Muscle layer of duodenum (tissue), 2 donors: ENCODE results near the gene SSH2.

Experiments
- H3K27ac ChIP-seq: one replicate; pipeline ENCODE4 v1.7.0; 2013; ENCODE audit warnings: mild to moderate bottlenecking, low read length
- H3K27me3 ChIP-seq: one replicate; pipeline ENCODE4 v1.7.0; 2013; ENCODE audit warnings: low read depth, mild to moderate bottlenecking, control low read depth, low read length
- H3K36me3 ChIP-seq, 2 donors: one replicate each; pipeline ENCODE4 v1.7.0; 2013; ENCODE audit warnings: low read length in 2 of 2, control low read depth in 1 of 2, mild to moderate bottlenecking in 1 of 2; ENCODE audit not compliant: insufficient read depth in 2 of 2, control insufficient read depth in 1 of 2
- H3K4me1 ChIP-seq, 2 donors: one replicate each; pipeline ENCODE4 v1.7.0; 2013; ENCODE audit warnings: low read length in 2 of 2, mild to moderate bottlenecking in 2 of 2, control low read depth in 1 of 2, moderate library complexity in 1 of 2; ENCODE audit not compliant: insufficient read depth in 2 of 2, control insufficient read depth in 1 of 2
- H3K4me3 ChIP-seq, 2 donors: one replicate each; pipeline ENCODE4 v1.7.0; 2013; ENCODE audit warnings: low read length in 2 of 2, low read depth in 1 of 2, mild to moderate bottlenecking in 1 of 2
- H3K9me3 ChIP-seq, 2 donors: one replicate each; pipeline ENCODE4 v1.7.0; 2013; ENCODE audit warnings: low read length in 2 of 2, control low read depth in 1 of 2, mild to moderate bottlenecking in 1 of 2; ENCODE audit not compliant: control insufficient read depth in 1 of 2
- donor health status: healthy.

The SSH2 gene

GRCh38 chr17:29748400-29748799 is 181.6 kb downstream of the SSH2 start:
- H3K36me3 ChIP-seq: no peaks in the 10 kb centered on the region
- H3K4me3 ChIP-seq: no peak overlapping the region
- no peak overlapping the region for H3K27ac ChIP-seq
- peaks cover 8 to 9% of the 10 kb centered on the region in 2 donors for H3K4me1 ChIP-seq
- no peaks in the 10 kb centered on the region for H3K27me3 ChIP-seq
- no peaks in the 10 kb centered on the region for H3K9me3 ChIP-seq

DNA sequence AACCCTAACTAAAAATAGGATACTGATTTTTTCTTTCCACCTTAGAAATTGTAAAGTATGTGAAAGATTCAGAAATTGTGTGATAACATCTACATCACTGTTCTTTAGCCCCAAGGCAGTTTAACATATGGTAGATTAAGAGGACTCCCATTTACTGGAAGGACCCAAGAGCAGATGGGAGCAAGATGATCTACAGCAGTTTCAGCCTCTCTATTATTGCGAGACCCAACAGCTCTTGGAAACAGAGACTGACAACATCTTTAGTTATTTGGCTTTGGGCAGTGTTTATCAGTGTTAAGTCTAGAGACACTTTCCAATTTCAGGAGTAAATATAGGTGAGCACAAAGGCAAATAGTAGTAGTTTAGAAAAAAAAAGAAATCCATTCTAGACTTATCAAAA is 182.4 kb downstream of the SSH2 start:
- Histone ChIP-seq H3K27me3 (no peaks in the 10 kb centered on the region), H3K27ac (no peak overlapping the region), H3K9me3 (no peaks in the 10 kb centered on the region), H3K36me3 (no peaks in the 10 kb centered on the region), H3K4me1 (peaks cover 8 to 9% of the 10 kb centered on the region in 2 donors), H3K4me3 (no peak overlapping the region)

DNA sequence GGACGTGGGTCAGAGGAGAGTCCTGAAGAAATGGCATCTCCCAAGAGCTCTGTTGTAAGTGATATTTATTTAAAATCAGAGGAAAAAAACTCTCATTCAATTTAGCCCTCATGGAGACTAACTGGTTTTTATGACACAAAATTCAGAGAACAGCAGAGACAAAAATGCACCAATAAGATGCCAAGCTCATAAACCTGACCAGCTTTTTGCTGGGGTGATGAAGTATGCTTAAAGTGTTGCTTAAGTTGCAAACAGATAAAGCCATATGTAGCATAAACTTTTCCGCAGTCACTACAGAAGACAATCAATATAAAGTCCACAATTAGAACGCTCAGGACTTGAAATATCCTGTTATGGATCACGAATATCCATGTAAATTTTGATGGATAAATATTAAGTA is 183.4 kb downstream of the SSH2 start:
- H3K4me3 ChIP-seq: no peak overlapping the region
- no peak overlapping the region for H3K27ac ChIP-seq
- peaks cover 8 to 9% of the 10 kb centered on the region in 2 donors for H3K4me1 ChIP-seq
- H3K9me3 ChIP-seq: no peaks in the 10 kb centered on the region
- no peaks in the 10 kb centered on the region for H3K36me3 ChIP-seq
- H3K27me3 ChIP-seq: no peaks in the 10 kb centered on the region

DNA sequence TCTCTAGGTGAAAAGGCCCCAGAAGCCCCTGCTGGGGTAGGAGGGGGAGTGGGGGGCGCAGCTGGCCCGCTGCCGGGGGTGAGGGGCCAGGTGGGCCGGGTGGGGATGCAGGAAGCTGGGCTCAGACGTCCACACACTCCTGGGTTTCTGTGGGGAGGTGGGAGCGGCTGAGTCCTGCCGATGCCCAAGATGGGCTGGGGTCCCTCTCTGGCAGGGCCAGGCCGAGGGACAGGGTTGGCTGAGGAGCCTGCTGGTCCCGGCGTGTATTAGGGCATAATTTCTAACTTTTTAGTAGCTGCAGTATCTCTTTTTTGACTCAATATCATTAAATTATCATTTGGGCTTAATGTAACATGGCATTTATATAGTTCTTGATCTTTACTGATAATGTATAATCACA is 185.9 kb downstream of the SSH2 start:
- Histone ChIP-seq H3K27ac (no peak overlapping the region), H3K4me3 (no peak overlapping the region)

DNA sequence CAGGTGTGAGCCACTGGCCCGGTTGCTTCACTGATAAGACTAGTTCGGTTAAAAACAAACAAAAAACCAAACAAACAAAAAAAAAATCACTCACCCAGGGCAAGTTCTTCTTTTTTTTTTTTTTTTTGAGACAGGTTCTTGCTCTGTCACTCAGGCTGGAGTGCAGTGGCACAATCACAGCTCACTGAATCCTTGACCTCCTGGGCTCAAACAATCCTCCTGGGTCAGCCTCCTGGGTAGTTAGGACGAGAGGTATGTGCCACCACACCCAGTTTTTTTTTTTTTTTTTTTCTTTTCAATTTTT is 187.9 kb downstream of the SSH2 start:
- Histone ChIP-seq H3K9me3 (no peaks in the 10 kb centered on the region), H3K4me3 (no peak overlapping the region), H3K4me1 (peaks cover 8 to 9% of the 10 kb centered on the region in 2 donors), H3K36me3 (no peaks in the 10 kb centered on the region), H3K27ac (no peak overlapping the region), H3K27me3 (no peaks in the 10 kb centered on the region)

More for the DNA sequence above, 185.9 kb downstream of the SSH2 start:
- no peaks in the 10 kb centered on the region for H3K36me3 ChIP-seq
- H3K27me3 ChIP-seq: no peaks in the 10 kb centered on the region
- H3K4me1 ChIP-seq: peaks cover 8 to 9% of the 10 kb centered on the region in 2 donors
- H3K9me3 ChIP-seq: no peaks in the 10 kb centered on the region

DNA sequence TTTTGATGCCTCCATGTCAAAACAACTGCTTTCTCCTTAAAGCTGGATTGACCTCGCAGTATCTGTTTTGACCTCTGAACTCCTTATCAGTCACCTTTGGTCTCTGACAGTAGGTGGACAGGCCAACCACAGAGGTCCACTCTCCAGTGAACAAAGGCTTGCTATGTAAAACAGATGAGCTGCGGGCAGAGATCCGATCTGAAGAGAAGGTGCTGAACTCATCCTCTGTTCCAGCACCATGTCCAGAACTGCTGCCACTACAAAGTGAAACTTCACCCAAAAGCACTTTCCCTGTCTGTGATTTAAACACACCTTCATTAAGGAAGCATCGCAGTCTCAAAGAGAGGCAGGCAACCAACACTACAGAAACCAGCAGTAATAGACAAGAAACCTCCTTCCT is 190.0 kb downstream of the SSH2 start:
- Histone ChIP-seq H3K27me3 (no peaks in the 10 kb centered on the region), H3K36me3 (peaks cover 0 to 4% of the 10 kb centered on the region in 2 donors), H3K4me3 (no peak overlapping the region), H3K4me1 (peaks cover 8 to 9% of the 10 kb centered on the region in 2 donors), H3K27ac (no peak overlapping the region), H3K9me3 (no peaks in the 10 kb centered on the region)

DNA sequence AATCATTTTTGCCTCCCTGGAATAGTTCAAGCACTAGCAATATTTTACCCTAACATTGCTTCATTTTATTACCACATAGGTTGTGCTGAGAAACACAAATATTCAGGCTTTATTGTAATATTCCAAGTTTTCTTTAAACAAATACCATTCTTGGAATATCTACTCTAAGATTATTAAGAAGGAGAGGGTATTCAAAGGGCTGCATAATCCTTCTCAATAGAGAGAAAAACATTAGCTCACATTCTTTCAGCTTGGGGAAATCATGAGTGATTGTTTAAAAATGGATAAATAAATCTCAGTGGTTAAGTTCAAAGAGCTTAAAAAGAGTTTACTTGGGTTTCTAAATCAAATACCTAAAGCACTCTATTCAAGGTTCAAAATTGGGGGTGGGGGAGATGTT is 195.4 kb downstream of the SSH2 start:
- Histone ChIP-seq H3K27ac (no peak overlapping the region), H3K9me3 (no peaks in the 10 kb centered on the region), H3K4me1 (peaks cover 9 to 10% of the 10 kb centered on the region in 2 donors), H3K36me3 (peaks cover 0 to 6% of the 10 kb centered on the region in 2 donors), H3K4me3 (no peak overlapping the region), H3K27me3 (no peaks in the 10 kb centered on the region)

DNA sequence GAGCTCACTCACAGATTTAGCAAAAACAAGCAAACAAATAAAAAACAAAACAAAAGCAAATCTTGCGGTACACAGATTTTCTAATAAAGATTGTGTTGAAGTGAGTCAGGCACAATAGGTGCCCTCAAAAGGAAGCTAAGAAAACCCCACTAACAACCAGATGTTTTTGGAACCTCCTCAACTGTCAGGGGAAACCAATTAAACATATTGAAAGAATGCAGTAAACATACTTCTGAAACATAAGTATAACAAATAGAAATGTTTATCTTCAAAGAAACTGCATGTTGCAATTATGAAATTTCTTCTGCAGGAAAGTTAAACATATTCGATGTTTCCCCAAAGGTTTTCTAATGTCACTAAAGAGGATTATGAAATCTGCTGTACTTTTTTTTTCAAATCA is 196.9 kb downstream of the SSH2 start:
- peaks cover 0 to 6% of the 10 kb centered on the region in 2 donors for H3K36me3 ChIP-seq
- H3K4me1 ChIP-seq: peaks cover 9 to 10% of the 10 kb centered on the region in 2 donors
- no peaks in the 10 kb centered on the region for H3K9me3 ChIP-seq
- no peak overlapping the region for H3K4me3 ChIP-seq
- no peaks in the 10 kb centered on the region for H3K27me3 ChIP-seq
- no peak overlapping the region for H3K27ac ChIP-seq

DNA sequence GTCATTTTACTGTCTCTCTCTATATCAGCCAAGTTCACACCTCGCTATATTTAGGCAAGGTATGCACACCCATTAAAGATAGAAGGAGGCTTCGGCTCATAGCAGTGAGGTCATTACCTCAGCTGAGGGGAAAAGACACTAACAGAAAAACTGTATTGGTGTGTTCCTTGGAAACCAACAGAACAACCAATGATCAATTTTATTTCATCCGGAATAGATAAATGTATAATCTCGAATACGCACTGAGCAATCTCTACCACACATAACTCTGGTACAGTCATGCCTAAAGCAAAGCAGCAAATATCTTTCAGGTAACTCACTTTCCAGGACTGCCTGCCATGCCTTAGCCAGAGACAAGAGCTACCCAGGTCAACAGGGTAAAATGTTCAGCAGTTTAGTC is 197.4 kb downstream of the SSH2 start:
- H3K4me3 ChIP-seq: no peak overlapping the region
- H3K9me3 ChIP-seq: no peaks in the 10 kb centered on the region
- H3K27ac ChIP-seq: no peak overlapping the region
- peaks cover 0 to 6% of the 10 kb centered on the region in 2 donors for H3K36me3 ChIP-seq
- H3K4me1 ChIP-seq: peaks cover 9 to 10% of the 10 kb centered on the region in 2 donors
- no peaks in the 10 kb centered on the region for H3K27me3 ChIP-seq

DNA sequence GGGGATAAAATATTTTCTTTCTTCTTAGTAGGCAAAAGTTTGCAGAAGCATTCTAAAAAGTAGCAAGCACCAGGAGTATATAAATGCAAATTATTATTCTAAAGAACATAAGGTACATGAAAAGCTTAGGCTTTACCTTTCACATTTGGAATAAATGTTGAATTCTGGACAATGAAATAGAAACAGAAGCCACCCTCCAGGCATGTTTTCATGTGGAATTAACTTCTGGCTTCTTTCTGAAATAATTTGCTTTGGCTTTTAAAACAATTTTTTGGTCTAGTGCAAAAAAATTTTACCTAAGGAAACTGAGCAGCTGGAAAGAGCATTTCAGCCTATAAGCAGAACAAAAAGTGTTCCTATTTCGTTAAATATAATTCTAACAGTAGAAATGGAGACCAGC is 197.8 kb downstream of the SSH2 start:
- Histone ChIP-seq H3K36me3 (peaks cover 0 to 6% of the 10 kb centered on the region in 2 donors), H3K27ac (no peak overlapping the region), H3K4me3 (no peak overlapping the region), H3K9me3 (no peaks in the 10 kb centered on the region), H3K4me1 (peaks cover 9 to 10% of the 10 kb centered on the region in 2 donors), H3K27me3 (no peaks in the 10 kb centered on the region)

DNA sequence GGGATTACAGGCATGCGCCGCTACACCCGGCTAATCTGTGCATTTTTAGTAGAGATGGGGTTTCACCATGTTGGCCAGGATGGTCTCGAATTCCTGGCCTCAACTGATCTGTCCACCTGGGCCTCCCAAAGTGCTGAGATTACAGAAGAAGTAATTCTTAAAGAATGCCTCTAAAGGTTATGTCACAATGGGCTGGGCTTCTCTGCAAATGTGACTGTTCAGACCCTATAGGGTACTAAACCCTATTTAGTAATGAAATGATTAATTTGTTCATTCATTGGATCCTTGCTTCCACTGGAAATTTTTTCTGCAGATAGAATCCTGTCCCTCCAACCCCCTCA is 198.5 kb downstream of the SSH2 start:
- Histone ChIP-seq H3K4me3 (no peak overlapping the region), H3K27me3 (no peaks in the 10 kb centered on the region), H3K36me3 (peaks cover 0 to 6% of the 10 kb centered on the region in 2 donors), H3K27ac (no peak overlapping the region), H3K4me1 (peaks cover 9 to 10% of the 10 kb centered on the region in 2 donors), H3K9me3 (no peaks in the 10 kb centered on the region)

DNA sequence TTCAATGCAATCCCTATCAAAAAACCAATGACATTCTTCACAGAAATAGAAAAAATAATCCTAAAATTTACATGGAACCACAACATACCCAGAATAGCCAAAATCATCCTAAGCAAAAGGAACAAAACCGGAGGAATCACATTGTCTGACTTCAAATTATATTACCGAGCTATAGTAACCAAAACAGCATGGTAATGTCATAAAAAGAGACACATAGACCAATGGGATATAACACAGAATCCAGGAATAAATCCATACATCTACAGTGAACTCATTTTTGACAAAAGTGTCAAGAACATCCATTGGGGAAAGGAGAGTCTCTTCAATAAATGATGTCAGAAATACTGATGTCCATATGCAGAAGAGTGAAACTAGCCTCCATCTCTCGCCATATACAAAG is 201.5 kb downstream of the SSH2 start:
- peaks cover 6 to 14% of the 10 kb centered on the region in 2 donors for H3K4me1 ChIP-seq
- no peak overlapping the region for H3K27ac ChIP-seq
- no peaks in the 10 kb centered on the region for H3K9me3 ChIP-seq
- no peaks in the 10 kb centered on the region for H3K36me3 ChIP-seq
- no peaks in the 10 kb centered on the region for H3K27me3 ChIP-seq
- H3K4me3 ChIP-seq: no peak overlapping the region
